SK-N-SH (cell line): ENCODE data around the gene NANOS2. TPM values are rescaled to one million over a fixed set of nuclear protein-coding genes. Genes with fewer than 3 reads are reported as not detected.

Source experiments
- CTCF ChIA-PET: fragments of 300-600, 350-600 bp; formaldehyde crosslinking; extraction: SDS; loops from one replicate; lab custom pipeline; 2021; lab: Yijun Ruan, JAX
- POLR2A ChIA-PET: fragments of 350-600 bp; sonication (Branson Sonifier 250); formaldehyde crosslinking; extraction: SDS; loops from one replicate; lab custom pipeline; 2020; ENCODE audit warnings: antibody characterized with exemption, inconsistent platforms; lab: Yijun Ruan, JAX
- DNase-seq: peaks from one replicate; pipeline ENCODE4 v3.0.0; 2012
- H2AFZ ChIP-seq: fragments of 200-600 bp; sonication (generic); 2 replicates; pipeline ENCODE4 v1.8.1; 2016; ENCODE audit warnings: antibody characterized with exemption, mild to moderate bottlenecking, low read depth
- H3F3A ChIP-seq: fragments of 200-600 bp; sonication (generic); replicated peaks from 2 replicates; pipeline ENCODE3; 2016; ENCODE audit warnings: antibody characterized with exemption, mild to moderate bottlenecking; ENCODE audit not compliant: insufficient read depth
- H3K27ac ChIP-seq, 2 experiments: fragments of 200-500 bp in 1 of 2; fragments of 200-600 bp in 1 of 2; sonication (Bioruptor generic) in 1 of 2; sonication (generic), shearing (Covaris generic) in 1 of 2; 2 replicates each; pipeline versions ENCODE4 v1.5.1 to v1.6.1; 2014 to 2016; ENCODE audit warnings: low read depth in 2 of 2, inconsistent platforms in 1 of 2, low read length in 1 of 2, mild to moderate bottlenecking in 1 of 2, mixed read lengths in 1 of 2
- H3K27me3 ChIP-seq: fragments of 200-600 bp; sonication (generic), shearing (Covaris generic); 2 replicates; pipeline ENCODE4 v1.6.1; 2016; ENCODE audit warnings: mixed run types; ENCODE audit not compliant: insufficient read depth
- H3K36me3 ChIP-seq, 2 experiments: fragments of 200-500 bp in 1 of 2; fragments of 200-600 bp in 1 of 2; sonication (Bioruptor generic) in 1 of 2; sonication (generic) in 1 of 2; replicated peaks in 1 of 2; 2 replicates each; pipeline versions ENCODE3 to v1.5.1; 2014 to 2016; ENCODE audit warnings: low read length in 1 of 2, mild to moderate bottlenecking in 1 of 2; ENCODE audit not compliant: insufficient read depth in 2 of 2, control insufficient read depth in 1 of 2
- H3K4me1 ChIP-seq, 2 experiments: fragments of 200-500 bp in 1 of 2; fragments of 200-600 bp in 1 of 2; sonication (Bioruptor generic) in 1 of 2; sonication (generic), shearing (Covaris generic) in 1 of 2; 2 replicates each; pipeline versions ENCODE4 v1.5.1 to v1.6.1; 2014 to 2016; ENCODE audit warnings: low read depth in 1 of 2, low read length in 1 of 2, mixed run types in 1 of 2; ENCODE audit not compliant: insufficient read depth in 2 of 2, control insufficient read depth in 1 of 2
- H3K4me2 ChIP-seq: fragments of 200-600 bp; sonication (generic), shearing (Covaris generic); 2 replicates; pipeline ENCODE4 v1.6.1; 2017; ENCODE audit warnings: mixed run types
- H3K4me3 ChIP-seq, 2 experiments: fragments of 200-500 bp in 1 of 2; fragments of 200-600 bp in 1 of 2; sonication (Bioruptor generic) in 1 of 2; sonication (generic), shearing (Covaris generic) in 1 of 2; 2 replicates each; pipeline versions ENCODE4 v1.5.1 to v1.8.1; 2014 to 2016; ENCODE audit warnings: low read depth in 2 of 2, inconsistent platforms in 1 of 2, low read length in 1 of 2, mild to moderate bottlenecking in 1 of 2, mixed read lengths in 1 of 2, moderate library complexity in 1 of 2
- H3K79me2 ChIP-seq: fragments of 200-600 bp; sonication (generic); 2 replicates; pipeline ENCODE4 v1.8.1; 2017; ENCODE audit warnings: mild to moderate bottlenecking; ENCODE audit not compliant: insufficient read depth
- H3K9ac ChIP-seq: fragments of 200-600 bp; sonication (generic); 2 replicates; pipeline ENCODE4 v1.6.1; 2017; ENCODE audit warnings: mixed run types
- H3K9me2 ChIP-seq: fragments of 200-600 bp; sonication (generic); 2 replicates; pipeline ENCODE4 v1.6.1; 2017; ENCODE audit warnings: mixed run types
- H3K9me3 ChIP-seq: fragments of 200-600 bp; sonication (generic); 2 replicates; pipeline ENCODE4 v1.6.1; 2017; ENCODE audit warnings: mixed run types, mild to moderate bottlenecking, moderate library complexity
- H4K20me1 ChIP-seq: fragments of 200-600 bp; sonication (generic); 2 replicates; pipeline ENCODE4 v1.6.1; 2017; ENCODE audit warnings: mild to moderate bottlenecking, mixed run types; ENCODE audit not compliant: insufficient read depth
- CHD2 ChIP-seq: fragments of 150-350 bp; IDR thresholded peaks from 2 replicates; pipeline ENCODE4 v1.6.1; 2018; ENCODE audit warnings: low read length; ENCODE audit not compliant: partially characterized antibody
- EZH2phosphoT487 ChIP-seq: fragments of 200-600 bp; sonication (generic); IDR thresholded peaks from 2 replicates; pipeline ENCODE4 v1.6.1; 2017; ENCODE audit warnings: low read depth, mixed run types, mild to moderate bottlenecking, antibody characterized with exemption, moderate library complexity, borderline replicate concordance
- FOXJ3 ChIP-seq: sonication (generic); formaldehyde crosslinking; IDR thresholded peaks from 2 replicates; pipeline ENCODE4 v1.5.1; 2020; ENCODE audit warnings: mild to moderate bottlenecking, missing genetic modification reagents
- GATA2 ChIP-seq: sonication (generic); formaldehyde crosslinking; IDR thresholded peaks from 2 replicates; pipeline ENCODE4 v1.5.0; 2020; ENCODE audit warnings: mild to moderate bottlenecking, missing genetic modification reagents
- JUND ChIP-seq: IDR thresholded peaks from 2 replicates; pipeline ENCODE4 v1.4.0; 2012
- NFIC ChIP-seq: IDR thresholded peaks from 2 replicates; pipeline ENCODE4 v1.4.0; 2012; ENCODE audit warnings: borderline replicate concordance
- RFX5 ChIP-seq: IDR thresholded peaks from 2 replicates; pipeline ENCODE4 v1.6.1; 2012; ENCODE audit warnings: mild to moderate bottlenecking, improper control_type of control experiment, low read length
- SIN3A ChIP-seq: IDR thresholded peaks from 2 replicates; pipeline ENCODE4 v1.6.1; 2012; ENCODE audit warnings: low read depth, mild to moderate bottlenecking, low read length, moderate library complexity, borderline replicate concordance
- SMC3 ChIP-seq: IDR thresholded peaks from 2 replicates; pipeline ENCODE4 v1.6.1; 2012; ENCODE audit warnings: low read depth, low read length, improper control_type of control experiment
- TEAD4 ChIP-seq: IDR thresholded peaks from 2 replicates; pipeline ENCODE4 v1.4.0; 2012; ENCODE audit warnings: mild to moderate bottlenecking, borderline replicate concordance; ENCODE audit not compliant: insufficient read depth
- WGBS: methylation state at CpG from one replicate; pipeline ENCODE4 v1.1.6; 2017; ENCODE audit warnings: low lambda C conversion rate; 5-methylcytosine and 5-hydroxymethylcytosine counted together
- polyA plus RNA-seq, 3 experiments: library from polyadenylated mRNA; depleted of rRNA; stranded (reverse); fragments of >200 nt; gene quantifications; 2 replicates each; pipeline ENCODE4 v1.2.3, GENCODE V29; 2012
- TF ChIP-seq, protein P1 (sequence below): IDR thresholded peaks from 2 replicates; pipeline ENCODE4 v1.6.1; 2012; ENCODE audit warnings: mild to moderate bottlenecking, low read depth, low read length, moderate library complexity
- TF ChIP-seq, protein P2 (sequence below): IDR thresholded peaks from 2 replicates; pipeline ENCODE4 v1.4.0; 2012; ENCODE audit warnings: low read depth, borderline replicate concordance
- TF ChIP-seq, protein P3 (sequence below): fragments of 150-350 bp; IDR thresholded peaks from 2 replicates; pipeline ENCODE4 v1.6.1; 2017; ENCODE audit warnings: antibody characterized with exemption, low read length, low read depth, borderline replicate concordance
- TF ChIP-seq, protein P4 (sequence below): fragments of 150-350 bp; IDR thresholded peaks from 2 replicates; pipeline ENCODE4 v1.6.1; 2016; ENCODE audit warnings: mild to moderate bottlenecking, low read depth, low read length

NANOS2 gene
- polyA plus RNA-seq, 1 of the 3 experiments (the other 2 are of a cell fraction), result not detected

DNA sequence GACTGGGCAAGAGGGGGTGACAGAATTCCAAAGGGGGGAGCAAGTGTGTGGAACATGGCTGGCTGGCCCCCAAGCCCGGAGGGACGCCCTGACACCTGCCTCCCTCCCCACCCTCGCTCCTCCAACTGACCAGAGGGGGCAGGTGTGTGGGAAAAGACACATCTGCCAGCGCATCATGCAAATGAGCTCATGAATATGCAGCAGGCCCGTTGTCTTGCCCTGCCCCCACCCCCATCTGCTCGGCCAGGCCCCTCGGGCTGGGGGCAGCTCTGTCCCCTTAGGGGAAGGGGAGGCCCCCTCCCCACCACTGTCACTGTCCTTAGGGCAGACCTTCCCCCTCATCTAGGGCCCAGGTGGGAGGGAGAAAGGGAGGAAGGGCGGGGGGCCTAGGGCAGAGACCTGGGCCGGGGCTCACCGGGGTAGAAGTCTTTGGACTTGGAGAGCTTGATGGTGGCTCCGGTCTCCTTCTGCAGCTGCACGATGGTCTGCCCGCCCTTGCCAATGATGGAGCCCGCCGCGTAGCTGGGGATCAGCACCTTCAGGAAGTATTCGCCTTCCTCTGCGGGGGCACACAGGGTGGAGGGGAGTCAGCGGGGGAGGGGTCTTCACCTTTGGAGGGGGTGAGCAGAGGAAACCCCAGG is 46.1 kb upstream of the NANOS2 start:
- Histone ChIP-seq H3K9me3 (no peaks in the 10 kb centered on the region), H3K9ac (no peak overlapping the region), H4K20me1 (no peaks in the 10 kb centered on the region), H3K27me3 (no peaks in the 10 kb centered on the region), H3K79me2 (no peaks in the 10 kb centered on the region), H3K4me3 (no peak overlapping the region), H3K4me1 (peaks cover 3 to 16% of the 10 kb centered on the region in 2 experiments; a peak in 2 of 4 replicates)
- peak; percentile 46 for DNase-seq
- ChIA-PET CTCF (interaction anchor here (0.8 to 1.7 kb wide), 2 partner anchors 9 to 193 kb away, joined by 3 to 6 read pairs; no protein-coding TSS in a partner anchor), POLR2A (no interaction called here)
- TF ChIP-seq, protein P1, sequence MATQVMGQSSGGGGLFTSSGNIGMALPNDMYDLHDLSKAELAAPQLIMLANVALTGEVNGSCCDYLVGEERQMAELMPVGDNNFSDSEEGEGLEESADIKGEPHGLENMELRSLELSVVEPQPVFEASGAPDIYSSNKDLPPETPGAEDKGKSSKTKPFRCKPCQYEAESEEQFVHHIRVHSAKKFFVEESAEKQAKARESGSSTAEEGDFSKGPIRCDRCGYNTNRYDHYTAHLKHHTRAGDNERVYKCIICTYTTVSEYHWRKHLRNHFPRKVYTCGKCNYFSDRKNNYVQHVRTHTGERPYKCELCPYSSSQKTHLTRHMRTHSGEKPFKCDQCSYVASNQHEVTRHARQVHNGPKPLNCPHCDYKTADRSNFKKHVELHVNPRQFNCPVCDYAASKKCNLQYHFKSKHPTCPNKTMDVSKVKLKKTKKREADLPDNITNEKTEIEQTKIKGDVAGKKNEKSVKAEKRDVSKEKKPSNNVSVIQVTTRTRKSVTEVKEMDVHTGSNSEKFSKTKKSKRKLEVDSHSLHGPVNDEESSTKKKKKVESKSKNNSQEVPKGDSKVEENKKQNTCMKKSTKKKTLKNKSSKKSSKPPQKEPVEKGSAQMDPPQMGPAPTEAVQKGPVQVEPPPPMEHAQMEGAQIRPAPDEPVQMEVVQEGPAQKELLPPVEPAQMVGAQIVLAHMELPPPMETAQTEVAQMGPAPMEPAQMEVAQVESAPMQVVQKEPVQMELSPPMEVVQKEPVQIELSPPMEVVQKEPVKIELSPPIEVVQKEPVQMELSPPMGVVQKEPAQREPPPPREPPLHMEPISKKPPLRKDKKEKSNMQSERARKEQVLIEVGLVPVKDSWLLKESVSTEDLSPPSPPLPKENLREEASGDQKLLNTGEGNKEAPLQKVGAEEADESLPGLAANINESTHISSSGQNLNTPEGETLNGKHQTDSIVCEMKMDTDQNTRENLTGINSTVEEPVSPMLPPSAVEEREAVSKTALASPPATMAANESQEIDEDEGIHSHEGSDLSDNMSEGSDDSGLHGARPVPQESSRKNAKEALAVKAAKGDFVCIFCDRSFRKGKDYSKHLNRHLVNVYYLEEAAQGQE, result no peak
- TF ChIP-seq SMC3, result no peak
- TF ChIP-seq, protein P2, sequence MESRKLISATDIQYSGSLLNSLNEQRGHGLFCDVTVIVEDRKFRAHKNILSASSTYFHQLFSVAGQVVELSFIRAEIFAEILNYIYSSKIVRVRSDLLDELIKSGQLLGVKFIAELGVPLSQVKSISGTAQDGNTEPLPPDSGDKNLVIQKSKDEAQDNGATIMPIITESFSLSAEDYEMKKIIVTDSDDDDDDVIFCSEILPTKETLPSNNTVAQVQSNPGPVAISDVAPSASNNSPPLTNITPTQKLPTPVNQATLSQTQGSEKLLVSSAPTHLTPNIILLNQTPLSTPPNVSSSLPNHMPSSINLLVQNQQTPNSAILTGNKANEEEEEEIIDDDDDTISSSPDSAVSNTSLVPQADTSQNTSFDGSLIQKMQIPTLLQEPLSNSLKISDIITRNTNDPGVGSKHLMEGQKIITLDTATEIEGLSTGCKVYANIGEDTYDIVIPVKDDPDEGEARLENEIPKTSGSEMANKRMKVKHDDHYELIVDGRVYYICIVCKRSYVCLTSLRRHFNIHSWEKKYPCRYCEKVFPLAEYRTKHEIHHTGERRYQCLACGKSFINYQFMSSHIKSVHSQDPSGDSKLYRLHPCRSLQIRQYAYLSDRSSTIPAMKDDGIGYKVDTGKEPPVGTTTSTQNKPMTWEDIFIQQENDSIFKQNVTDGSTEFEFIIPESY, result no peak
- no peak for TF ChIP-seq SIN3A
- TF ChIP-seq, all 33 proteins: peak for 0
- Histone ChIP-seq H3K4me2 (no peak overlapping the region), H3F3A (peaks cover 11% of the 10 kb centered on the region), H3K36me3 (no peaks in the 10 kb centered on the region), H3K27ac (no peak overlapping the region), H3K9me2 (no peaks in the 10 kb centered on the region), H2AFZ (no peak overlapping the region)
- 85% methylated on average over 13 of the region's 19 CpGs for WGBS

DNA sequence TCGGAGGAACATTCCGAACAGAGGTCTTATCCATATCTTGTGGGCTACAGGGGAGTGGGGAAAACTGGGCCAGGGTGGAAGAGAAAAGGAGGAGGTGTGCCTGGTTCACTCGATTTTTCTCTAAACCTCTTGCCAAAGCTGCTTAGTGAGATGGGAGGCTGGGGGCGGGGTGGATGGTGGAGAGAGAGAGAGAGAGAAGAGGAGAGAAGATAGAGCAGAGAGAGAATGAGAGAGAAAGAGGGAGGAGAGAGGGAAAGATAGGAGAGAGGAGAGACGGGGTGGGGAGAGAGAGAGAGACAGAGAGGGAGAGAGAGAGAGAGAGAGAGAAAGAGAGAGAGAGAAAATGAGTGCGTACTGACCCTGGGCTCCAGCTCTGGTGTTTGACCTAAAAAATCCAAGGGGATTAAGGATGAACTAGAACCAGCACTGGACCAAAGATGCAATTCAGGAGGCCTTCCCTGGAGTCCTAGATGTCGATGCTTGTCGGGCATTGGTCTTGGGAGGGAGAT is 45.0 kb upstream of the NANOS2 start:
- CTCF ChIA-PET, result no interaction called here
- POLR2A ChIA-PET, result no interaction called here
- WGBS, result 71% methylated on average over 8 of the region's 8 CpGs
- TF ChIP-seq, protein P2, result no peak
- TF ChIP-seq GATA2 (CRISPR knock-in tag) (no peak), SMC3 (no peak), RFX5 (no peak), FOXJ3 (no peak), EZH2phosphoT487 (no peak), JUND (no peak), TEAD4 (no peak), CHD2 (no peak), NFIC (no peak)
- TF ChIP-seq, protein P3, sequence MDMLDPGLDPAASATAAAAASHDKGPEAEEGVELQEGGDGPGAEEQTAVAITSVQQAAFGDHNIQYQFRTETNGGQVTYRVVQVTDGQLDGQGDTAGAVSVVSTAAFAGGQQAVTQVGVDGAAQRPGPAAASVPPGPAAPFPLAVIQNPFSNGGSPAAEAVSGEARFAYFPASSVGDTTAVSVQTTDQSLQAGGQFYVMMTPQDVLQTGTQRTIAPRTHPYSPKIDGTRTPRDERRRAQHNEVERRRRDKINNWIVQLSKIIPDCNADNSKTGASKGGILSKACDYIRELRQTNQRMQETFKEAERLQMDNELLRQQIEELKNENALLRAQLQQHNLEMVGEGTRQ, result no peak
- TF ChIP-seq, protein P4, sequence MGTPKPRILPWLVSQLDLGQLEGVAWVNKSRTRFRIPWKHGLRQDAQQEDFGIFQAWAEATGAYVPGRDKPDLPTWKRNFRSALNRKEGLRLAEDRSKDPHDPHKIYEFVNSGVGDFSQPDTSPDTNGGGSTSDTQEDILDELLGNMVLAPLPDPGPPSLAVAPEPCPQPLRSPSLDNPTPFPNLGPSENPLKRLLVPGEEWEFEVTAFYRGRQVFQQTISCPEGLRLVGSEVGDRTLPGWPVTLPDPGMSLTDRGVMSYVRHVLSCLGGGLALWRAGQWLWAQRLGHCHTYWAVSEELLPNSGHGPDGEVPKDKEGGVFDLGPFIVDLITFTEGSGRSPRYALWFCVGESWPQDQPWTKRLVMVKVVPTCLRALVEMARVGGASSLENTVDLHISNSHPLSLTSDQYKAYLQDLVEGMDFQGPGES, result no peak

More for the DNA sequence above, 45.0 kb upstream of the NANOS2 start:
- DNase-seq, result no peak
- Histone ChIP-seq H3K9ac (no peak overlapping the region), H3K27me3 (no peaks in the 10 kb centered on the region), H3F3A (peaks cover 15% of the 10 kb centered on the region), H3K36me3 (no peaks in the 10 kb centered on the region), H3K4me1 (peaks cover 7 to 20% of the 10 kb centered on the region in 2 experiments; a peak in 2 of 4 replicates), H3K4me3 (no peak overlapping the region), H4K20me1 (no peaks in the 10 kb centered on the region), H3K9me3 (no peaks in the 10 kb centered on the region), H3K79me2 (no peaks in the 10 kb centered on the region), H2AFZ (no peak overlapping the region), H3K4me2 (no peak overlapping the region), H3K27ac (no peak overlapping the region), H3K9me2 (no peaks in the 10 kb centered on the region)
